ENCODE data around the gene SRSF6. TPM values are rescaled to one million over a fixed set of nuclear protein-coding genes. Genes with fewer than 3 reads are reported as not detected.

The SRSF6 gene
- total RNA-seq, 1 donor from 2014 or later = 150 TPM

DNA sequence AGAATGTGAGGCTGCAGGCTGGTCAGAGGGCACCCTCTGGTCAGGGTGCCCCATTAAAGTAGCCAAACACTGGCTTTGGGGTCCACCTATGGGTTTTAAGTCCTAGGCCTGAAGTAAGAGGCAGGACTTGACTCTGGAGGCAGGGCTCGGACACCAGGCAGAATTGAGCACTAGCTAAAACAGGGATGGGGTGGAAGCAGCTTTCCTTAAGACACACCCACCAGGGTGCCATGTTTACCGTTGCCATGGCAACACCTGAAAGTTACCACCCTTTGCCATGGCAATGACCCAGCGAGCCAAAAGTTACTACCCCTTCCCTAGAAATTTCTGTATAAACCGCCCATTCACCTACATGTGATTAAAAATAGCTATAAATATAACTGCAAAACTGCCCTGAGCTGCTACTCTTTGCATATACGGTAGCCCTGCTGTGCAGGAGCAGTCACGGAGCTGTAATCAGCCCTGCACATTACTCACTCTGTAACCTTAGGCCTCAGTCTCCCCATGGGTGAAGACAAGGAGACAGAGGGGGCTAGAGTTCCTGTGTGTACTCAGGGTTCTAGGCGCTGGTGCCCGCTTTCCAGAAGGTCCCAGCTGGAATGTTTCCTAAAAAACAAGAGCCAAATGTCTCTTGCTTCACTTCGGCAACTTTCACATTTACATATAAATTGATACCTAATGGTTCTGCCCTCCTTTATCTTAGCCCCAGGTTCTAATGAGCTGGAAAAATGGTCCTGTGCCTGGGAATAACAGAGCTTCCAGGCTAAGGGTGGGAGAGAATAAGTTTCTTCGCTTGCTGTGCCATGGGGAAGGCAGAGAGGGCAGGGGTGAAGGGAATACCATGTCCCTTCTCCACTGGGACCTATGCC lies 27.2 kb upstream of the SRSF6 start:
- no peak overlapping the region for H3K27ac ChIP-seq (ENCODE audit: low read depth, low read length)
- H3K27ac Mint-ChIP-seq (ENCODE audit: unreplicated experiment) = no peak overlapping the region

DNA sequence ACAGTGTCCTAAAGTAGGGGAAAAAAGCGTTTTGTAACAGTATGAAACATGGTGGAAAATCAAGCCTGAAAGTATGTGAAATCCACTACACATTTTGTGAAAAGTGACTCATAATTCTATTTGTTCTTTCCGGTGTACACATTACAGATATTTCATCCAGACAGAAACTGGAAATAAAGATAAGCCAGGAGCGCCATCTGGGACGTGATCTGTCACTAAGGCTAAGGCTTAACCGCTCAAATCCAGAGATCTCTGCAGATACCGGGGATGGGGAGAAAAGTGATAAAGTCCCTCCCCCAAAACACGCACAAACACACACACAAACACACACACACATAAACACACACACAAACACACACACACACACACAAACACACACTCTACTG lies 26.6 kb upstream of the SRSF6 start:
- H3K27ac ChIP-seq (ENCODE audit: low read depth, low read length) = no peak overlapping the region
- H3K4me3 ChIP-seq (ENCODE audit: insufficient read depth, low read depth, low read length) = no peak overlapping the region
- Mint-ChIP-seq H3K27ac (ENCODE audit: unreplicated experiment) (no peak overlapping the region), H3K4me3 (ENCODE audit: unreplicated experiment) (no peak overlapping the region), H3K4me1 (ENCODE audit: low read depth, unreplicated experiment) (no peaks in the 10 kb centered on the region), H3K9me3 (ENCODE audit: unreplicated experiment) (peaks cover 2% of the 10 kb centered on the region), H3K27me3 (ENCODE audit: low read depth, unreplicated experiment) (peaks cover 10% of the 10 kb centered on the region), H3K36me3 (ENCODE audit: low read depth, unreplicated experiment) (no peaks in the 10 kb centered on the region)
- no peak overlapping the region for H3K9ac ChIP-seq (ENCODE audit: low read length)
- H2AFZ ChIP-seq (ENCODE audit: low read depth, low read length) = no peak overlapping the region
- H3K9me3 ChIP-seq (ENCODE audit: insufficient read depth, low read depth, low read length) = no peaks in the 10 kb centered on the region
- no peak for DNase-seq (ENCODE audit: low read depth)
- H3K27me3 ChIP-seq (ENCODE audit: insufficient read depth, low read length) = no peaks in the 10 kb centered on the region
- H3K36me3 ChIP-seq (ENCODE audit: insufficient read depth, low read length) = no peaks in the 10 kb centered on the region
- H3K4me1 ChIP-seq (ENCODE audit: insufficient read depth, low read length) = no peaks in the 10 kb centered on the region
- no peaks in the 10 kb centered on the region for H3K79me2 ChIP-seq (ENCODE audit: insufficient read depth, low read length)
- no peak for FAIRE-seq
- no peak overlapping the region for H3K4me2 ChIP-seq (ENCODE audit: low read length)
- no peaks in the 10 kb centered on the region for H4K20me1 ChIP-seq (ENCODE audit: insufficient read depth, low read length)
- TF ChIP-seq EZH2 (IDR thresholded peaks at IDR 0.05; ENCODE audit: insufficient read depth, low read length) = no peak
- TF ChIP-seq, protein P1, sequence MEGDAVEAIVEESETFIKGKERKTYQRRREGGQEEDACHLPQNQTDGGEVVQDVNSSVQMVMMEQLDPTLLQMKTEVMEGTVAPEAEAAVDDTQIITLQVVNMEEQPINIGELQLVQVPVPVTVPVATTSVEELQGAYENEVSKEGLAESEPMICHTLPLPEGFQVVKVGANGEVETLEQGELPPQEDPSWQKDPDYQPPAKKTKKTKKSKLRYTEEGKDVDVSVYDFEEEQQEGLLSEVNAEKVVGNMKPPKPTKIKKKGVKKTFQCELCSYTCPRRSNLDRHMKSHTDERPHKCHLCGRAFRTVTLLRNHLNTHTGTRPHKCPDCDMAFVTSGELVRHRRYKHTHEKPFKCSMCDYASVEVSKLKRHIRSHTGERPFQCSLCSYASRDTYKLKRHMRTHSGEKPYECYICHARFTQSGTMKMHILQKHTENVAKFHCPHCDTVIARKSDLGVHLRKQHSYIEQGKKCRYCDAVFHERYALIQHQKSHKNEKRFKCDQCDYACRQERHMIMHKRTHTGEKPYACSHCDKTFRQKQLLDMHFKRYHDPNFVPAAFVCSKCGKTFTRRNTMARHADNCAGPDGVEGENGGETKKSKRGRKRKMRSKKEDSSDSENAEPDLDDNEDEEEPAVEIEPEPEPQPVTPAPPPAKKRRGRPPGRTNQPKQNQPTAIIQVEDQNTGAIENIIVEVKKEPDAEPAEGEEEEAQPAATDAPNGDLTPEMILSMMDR (IDR thresholded peaks at IDR 0.05; ENCODE audit: insufficient read depth, low read depth, low read length) = no peak

More for the DNA sequence above, 27.2 kb upstream of the SRSF6 start:
- Mint-ChIP-seq H3K4me1 (ENCODE audit: low read depth, unreplicated experiment) (no peaks in the 10 kb centered on the region), H3K9me3 (ENCODE audit: unreplicated experiment) (peaks cover 2% of the 10 kb centered on the region), H3K4me3 (ENCODE audit: unreplicated experiment) (no peak overlapping the region), H3K36me3 (ENCODE audit: low read depth, unreplicated experiment) (no peaks in the 10 kb centered on the region), H3K27me3 (ENCODE audit: low read depth, unreplicated experiment) (peaks cover 7% of the 10 kb centered on the region)
- no peaks in the 10 kb centered on the region for H3K27me3 ChIP-seq (ENCODE audit: insufficient read depth, low read length)
- no peaks in the 10 kb centered on the region for H3K36me3 ChIP-seq (ENCODE audit: insufficient read depth, low read length)
- H3K9me3 ChIP-seq (ENCODE audit: insufficient read depth, low read depth, low read length) = no peaks in the 10 kb centered on the region
- no peak overlapping the region for H3K4me3 ChIP-seq (ENCODE audit: insufficient read depth, low read depth, low read length)
- no peak overlapping the region for H3K4me2 ChIP-seq (ENCODE audit: low read length)
- DNase-seq (ENCODE audit: low read depth) = no peak
- no peak overlapping the region for H2AFZ ChIP-seq (ENCODE audit: low read depth, low read length)
- no peak overlapping the region for H3K9ac ChIP-seq (ENCODE audit: low read length)
- no peaks in the 10 kb centered on the region for H4K20me1 ChIP-seq (ENCODE audit: insufficient read depth, low read length)
- no peaks in the 10 kb centered on the region for H3K79me2 ChIP-seq (ENCODE audit: insufficient read depth, low read length)
- TF ChIP-seq, protein P1 (IDR thresholded peaks at IDR 0.05; ENCODE audit: insufficient read depth, low read depth, low read length) = no peak
- TF ChIP-seq EZH2 (IDR thresholded peaks at IDR 0.05; ENCODE audit: insufficient read depth, low read length) = no peak
- FAIRE-seq = no peak
- H3K4me1 ChIP-seq (ENCODE audit: insufficient read depth, low read length) = no peaks in the 10 kb centered on the region

DNA sequence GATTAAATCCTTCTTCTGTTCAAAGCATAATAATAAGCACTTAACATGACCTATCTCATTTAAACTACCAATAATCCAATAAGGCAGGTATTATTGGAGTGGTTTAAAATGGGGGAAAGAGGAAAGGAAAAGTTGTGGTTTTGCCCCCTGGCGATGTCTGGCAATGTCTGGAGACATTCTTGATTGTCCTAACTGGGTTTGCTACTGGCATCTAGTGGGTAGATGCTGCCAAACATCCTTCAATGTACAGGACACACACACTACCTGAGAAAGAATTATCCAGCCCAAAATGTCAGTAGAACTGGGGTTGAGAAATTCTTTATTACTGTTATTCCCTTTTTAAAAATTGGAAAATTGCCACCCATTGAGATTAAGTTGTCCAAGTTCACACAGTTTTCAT lies 25.2 kb upstream of the SRSF6 start:
- H3K27me3 ChIP-seq (ENCODE audit: insufficient read depth, low read length) = no peaks in the 10 kb centered on the region
- no peaks in the 10 kb centered on the region for H3K79me2 ChIP-seq (ENCODE audit: insufficient read depth, low read length)
- DNase-seq (ENCODE audit: low read depth) = no peak
- H4K20me1 ChIP-seq (ENCODE audit: insufficient read depth, low read length) = no peaks in the 10 kb centered on the region
- Mint-ChIP-seq H3K4me3 (ENCODE audit: unreplicated experiment) (no peak overlapping the region), H3K27ac (ENCODE audit: unreplicated experiment) (no peak overlapping the region), H3K4me1 (ENCODE audit: low read depth, unreplicated experiment) (no peaks in the 10 kb centered on the region), H3K36me3 (ENCODE audit: low read depth, unreplicated experiment) (no peaks in the 10 kb centered on the region), H3K9me3 (ENCODE audit: unreplicated experiment) (peaks cover 2% of the 10 kb centered on the region), H3K27me3 (ENCODE audit: low read depth, unreplicated experiment) (peaks cover 12% of the 10 kb centered on the region)
- TF ChIP-seq, protein P1 (IDR thresholded peaks at IDR 0.05; ENCODE audit: insufficient read depth, low read depth, low read length) = no peak
- no peak for TF ChIP-seq EZH2 (IDR thresholded peaks at IDR 0.05; ENCODE audit: insufficient read depth, low read length)
- H3K27ac ChIP-seq (ENCODE audit: low read depth, low read length) = no peak overlapping the region
- no peaks in the 10 kb centered on the region for H3K36me3 ChIP-seq (ENCODE audit: insufficient read depth, low read length)
- FAIRE-seq = no peak
- H3K4me2 ChIP-seq (ENCODE audit: low read length) = no peak overlapping the region
- no peak overlapping the region for H2AFZ ChIP-seq (ENCODE audit: low read depth, low read length)
- no peaks in the 10 kb centered on the region for H3K4me1 ChIP-seq (ENCODE audit: insufficient read depth, low read length)
- no peak overlapping the region for H3K9ac ChIP-seq (ENCODE audit: low read length)
- no peak overlapping the region for H3K4me3 ChIP-seq (ENCODE audit: insufficient read depth, low read depth, low read length)
- no peaks in the 10 kb centered on the region for H3K9me3 ChIP-seq (ENCODE audit: insufficient read depth, low read depth, low read length)
